Measurements from ENCODE around the gene IFNL2. TPM values are rescaled to one million over a fixed set of nuclear protein-coding genes. Genes with fewer than 3 reads are reported as not detected.

The IFNL2 gene
- total RNA-seq, 2 donors from 2014 or later: not detected

- H3K27me3 ChIP-seq: peaks cover 0 to 9% of the 10 kb centered on the region in 2 donors
- peaks cover 8% of the 10 kb centered on the region for H3K4me1 ChIP-seq
- ATAC-seq: no peak
- DNase-seq: no peak
- no peaks in the 10 kb centered on the region for H3K9me3 ChIP-seq
- H3K36me3 ChIP-seq (replicated peaks in 1 of 2; ENCODE audit: insufficient read depth in 1 of 2, low read depth in 2 of 2): no peaks in the 10 kb centered on the region
- H3K27ac ChIP-seq: no peak overlapping the region
- no peak for TF ChIP-seq CTCF (IDR thresholded peaks at IDR 0.05)
- no peak for TF ChIP-seq POLR2A (IDR thresholded peaks at IDR 0.05)
- no peak overlapping the region for H3K4me3 ChIP-seq
- 77 to 86% methylated on average over 3 of the region's 3 CpGs for WGBS, 2 donors
- intact Hi-C loops (cut with DNase I): no loop called here
Observed at GRCh38 chr19:39252458-39252857, 15.7 kb upstream of the IFNL2 start.

GRCh38 chr19:39253374-39254149 lies 14.6 kb upstream of the IFNL2 start:
- Histone ChIP-seq H3K4me3 (no peak overlapping the region), H3K27ac (no peak overlapping the region), H3K4me1 (no peaks in the 10 kb centered on the region), H3K27me3 (no peaks in the 10 kb centered on the region), H3K9me3 (no peaks in the 10 kb centered on the region), H3K36me3 (replicated peaks in 1 of 2; ENCODE audit: insufficient read depth in 1 of 2, low read depth in 2 of 2) (no peaks in the 10 kb centered on the region)
- intact Hi-C loops (cut with DNase I): no loop called here
- ATAC-seq (no peak), DNase-seq (no peak)
- no peak for TF ChIP-seq CTCF (IDR thresholded peaks at IDR 0.05)
- no peak for TF ChIP-seq POLR2A (IDR thresholded peaks at IDR 0.05)
- 78 to 82% methylated on average over 8 of the region's 8 CpGs for WGBS, 2 donors

- Histone ChIP-seq H3K4me3 (no peak overlapping the region), H3K4me1 (no peaks in the 10 kb centered on the region), H3K27me3 (no peaks in the 10 kb centered on the region), H3K27ac (no peak overlapping the region), H3K36me3 (replicated peaks in 1 of 2; ENCODE audit: insufficient read depth in 1 of 2, low read depth in 2 of 2) (no peaks in the 10 kb centered on the region), H3K9me3 (no peaks in the 10 kb centered on the region)
- 81 to 86% methylated on average over 24 to 29 of the region's 29 CpGs for WGBS, 2 donors
- intact Hi-C loops (cut with DNase I): no loop called here
- DNase-seq (no peak), ATAC-seq (no peak)
- TF ChIP-seq POLR2A (IDR thresholded peaks at IDR 0.05) (no peak), CTCF (IDR thresholded peaks at IDR 0.05) (no peak)
Observed at GRCh38 chr19:39254531-39255345, 13.5 kb upstream of the IFNL2 start.

- ATAC-seq: no peak
Observed at GRCh38 chr19:39257227-39257626, 11.0 kb upstream of the IFNL2 start.

More at GRCh38 chr19:39257227-39257626, 11.0 kb upstream of the IFNL2 start:
- H3K36me3 ChIP-seq (replicated peaks in 1 of 2; ENCODE audit: insufficient read depth in 1 of 2, low read depth in 2 of 2): no peaks in the 10 kb centered on the region
- H3K27ac ChIP-seq: no peak overlapping the region
- no peak for DNase-seq
- no peaks in the 10 kb centered on the region for H3K4me1 ChIP-seq
- intact Hi-C loops (cut with DNase I): no loop called here
- H3K27me3 ChIP-seq: no peaks in the 10 kb centered on the region
- no peak for TF ChIP-seq CTCF (IDR thresholded peaks at IDR 0.05)
- TF ChIP-seq POLR2A (IDR thresholded peaks at IDR 0.05): no peak
- 90 to 96% methylated on average over 4 of the region's 4 CpGs for WGBS, 2 donors
- H3K9me3 ChIP-seq: no peaks in the 10 kb centered on the region
- H3K4me3 ChIP-seq: no peak overlapping the region
